ENCODE measurements around the gene GASK1A. TPM values are rescaled to one million over a fixed set of nuclear protein-coding genes. Genes with fewer than 3 reads are reported as not detected.

GASK1A gene
- total and polyA plus RNA-seq, 10 of the 15 experiments (the other 5 are each of a cell fraction or from before 2014, with no cell fraction given): 0.18 TPM; not detected in 9

DNA sequence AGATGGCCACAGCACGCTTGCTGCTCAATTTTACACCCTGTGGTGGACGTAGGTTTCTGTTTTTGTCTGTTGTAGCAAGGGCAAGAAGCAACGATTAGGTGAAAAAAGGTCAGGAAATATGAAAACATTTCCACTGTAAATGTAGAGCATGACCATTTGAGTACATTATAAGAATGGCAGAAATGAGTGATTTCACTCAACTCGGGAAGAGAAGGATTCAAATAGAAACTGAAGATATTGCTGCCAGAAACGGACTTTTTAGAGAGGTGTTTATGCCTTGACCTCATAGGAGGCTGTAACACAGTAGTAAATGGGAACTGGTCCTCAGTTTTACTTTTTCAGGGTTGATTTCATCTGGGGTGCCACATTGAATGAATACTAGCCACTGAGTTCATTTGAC, 33.1 kb upstream of the GASK1A start:
- Histone ChIP-seq H3K27me3 (replicated peaks in 1 of 2; ENCODE audit: control insufficient read depth in 2 of 2, insufficient read depth in 2 of 2, low read length in 1 of 2) (peaks cover 2% of the 10 kb centered on the region in 2 experiments; a peak in 2 of 4 replicates), H3K9ac (ENCODE audit: control insufficient read depth, insufficient read depth, low read length) (no peak overlapping the region), H3K4me3 (no peak overlapping the region), H2AFZ (ENCODE audit: control insufficient read depth, low read depth, low read length) (no peak overlapping the region), H3K79me2 (ENCODE audit: control insufficient read depth, insufficient read depth, low read length) (no peaks in the 10 kb centered on the region), H3K9me3 (replicated peaks; ENCODE audit: control insufficient read depth, insufficient read depth, low read length) (no peaks in the 10 kb centered on the region), H3K36me3 (ENCODE audit: control insufficient read depth in 2 of 2, insufficient read depth in 2 of 2, low read length in 1 of 2) (no peaks in the 10 kb centered on the region), H4K20me1 (ENCODE audit: control insufficient read depth, insufficient read depth) (no peaks in the 10 kb centered on the region), H3K4me2 (ENCODE audit: control insufficient read depth, insufficient read depth) (no peak overlapping the region), H3K4me1 (ENCODE audit: control insufficient read depth, insufficient read depth, low read length) (no peaks in the 10 kb centered on the region), H3K27ac (ENCODE audit: control insufficient read depth, insufficient read depth) (no peak overlapping the region)
- ATAC-seq: peak; percentile 58
- CTCF ChIA-PET: no interaction called here
- 5% methylated on average over 5 of the region's 5 CpGs for WGBS (ENCODE audit: insufficient coverage, insufficient replicate concordance, low lambda C conversion rate, missing lambda C conversion rate)
- SMC1A ChIA-PET (ENCODE audit: uncharacterized antibody, unreplicated experiment): no interaction called here
- FAIRE-seq: no peak
- in situ Hi-C loops (cut with MboI) (no loop called here), intact Hi-C loops (cut with micrococcal nuclease; ENCODE audit: unreplicated experiment) (no loop called here)
- RAD21 ChIA-PET (ENCODE audit: unreplicated experiment): no interaction called here
- no TSS peak for BruUV-seq (replicated peaks)
- TF ChIP-seq ELK1 (IDR thresholded peaks at IDR 0.05; ENCODE audit: low read depth, low read length) (no peak), TAF1 (IDR thresholded peaks at IDR 0.05; ENCODE audit: borderline replicate concordance, low read depth, low read length) (no peak), DPF2 (IDR thresholded peaks at IDR 0.05) (no peak), JUNB (IDR thresholded peaks at IDR 0.05) (peak; percentile 58)
- DNase-seq (ENCODE audit: low read depth, low spot score): no peak
- POLR2A ChIA-PET: no interaction called here

GRCh38 chr3:42957573-42957972, 21.5 kb upstream of the GASK1A start:
- no peak for DNase-seq (ENCODE audit: low read depth, low spot score)
- ChIA-PET RAD21 (ENCODE audit: unreplicated experiment) (no interaction called here), POLR2A (no interaction called here), CTCF (no interaction called here), SMC1A (ENCODE audit: uncharacterized antibody, unreplicated experiment) (no interaction called here)
- H3K36me3 ChIP-seq (ENCODE audit: control insufficient read depth in 2 of 2, insufficient read depth in 2 of 2, low read length in 1 of 2): no peaks in the 10 kb centered on the region
- no peaks in the 10 kb centered on the region for H4K20me1 ChIP-seq (ENCODE audit: control insufficient read depth, insufficient read depth)
- no peak overlapping the region for H3K4me2 ChIP-seq (ENCODE audit: control insufficient read depth, insufficient read depth)
- H3K27me3 ChIP-seq (replicated peaks in 1 of 2; ENCODE audit: control insufficient read depth in 2 of 2, insufficient read depth in 2 of 2, low read length in 1 of 2): no peaks in the 10 kb centered on the region
- no peak overlapping the region for H3K27ac ChIP-seq (ENCODE audit: control insufficient read depth, insufficient read depth)
- WGBS (ENCODE audit: insufficient coverage, insufficient replicate concordance, low lambda C conversion rate, missing lambda C conversion rate): 31% methylated on average over 3 of the region's 3 CpGs
- H2AFZ ChIP-seq (ENCODE audit: control insufficient read depth, low read depth, low read length): no peak overlapping the region
- no peak overlapping the region for H3K9ac ChIP-seq (ENCODE audit: control insufficient read depth, insufficient read depth, low read length)
- no TSS peak for BruUV-seq (replicated peaks)
- no peak for ATAC-seq
- no peaks in the 10 kb centered on the region for H3K79me2 ChIP-seq (ENCODE audit: control insufficient read depth, insufficient read depth, low read length)
- FAIRE-seq: no peak
- H3K4me3 ChIP-seq: no peak overlapping the region
- no peak for TF ChIP-seq CBX3 (IDR thresholded peaks at IDR 0.05; ENCODE audit: borderline replicate concordance, low read depth)
- 0 out of 6 replicates have a peak, but pooled peaks of 1 of the 3 experiments have one; percentile 8 for TF ChIP-seq CTCF (IDR thresholded peaks at IDR 0.05 in 2 of 3, conservative IDR thresholded peaks at IDR 0.05 in 1 of 3; ENCODE audit: control insufficient read depth in 2 of 3, extremely low read depth in 1 of 3, insufficient read depth in 1 of 3, low read depth in 3 of 3, low read length in 3 of 3)
- H3K9me3 ChIP-seq (replicated peaks; ENCODE audit: control insufficient read depth, insufficient read depth, low read length): no peaks in the 10 kb centered on the region
- intact Hi-C loops (cut with micrococcal nuclease; ENCODE audit: unreplicated experiment) (no loop called here), in situ Hi-C loops (cut with MboI) (no loop called here)
- no peaks in the 10 kb centered on the region for H3K4me1 ChIP-seq (ENCODE audit: control insufficient read depth, insufficient read depth, low read length)

All from GM12878 (cell line).